HT-29 (cell line): ENCODE results near the gene WDR27. TPM values are rescaled to one million over a fixed set of nuclear protein-coding genes. Genes with fewer than 3 reads are reported as not detected.
A peak's percentile ranks its signal among the peaks of the same experiment; 100 is the strongest.
"Not testable (repeated sequence)": the region's sequence is repeated elsewhere in the genome, so short reads cannot be mapped to it uniquely, and the experiment has no call there.

Experiments used
- DNase-seq: peaks from one replicate; pipeline ENCODE4 v3.0.0-alpha.2; 2015; ENCODE audit warnings: low spot score
- total RNA-seq: library from RNA; depleted of rRNA; stranded (reverse); fragments of >200 nt; shearing (Covaris generic); gene quantifications from 2 replicates; pipeline ENCODE4 v1.2.3, GENCODE V29; 2014

WDR27 gene
- total RNA-seq, 1 experiment from 2014 or later = 44.7 TPM

DNA sequence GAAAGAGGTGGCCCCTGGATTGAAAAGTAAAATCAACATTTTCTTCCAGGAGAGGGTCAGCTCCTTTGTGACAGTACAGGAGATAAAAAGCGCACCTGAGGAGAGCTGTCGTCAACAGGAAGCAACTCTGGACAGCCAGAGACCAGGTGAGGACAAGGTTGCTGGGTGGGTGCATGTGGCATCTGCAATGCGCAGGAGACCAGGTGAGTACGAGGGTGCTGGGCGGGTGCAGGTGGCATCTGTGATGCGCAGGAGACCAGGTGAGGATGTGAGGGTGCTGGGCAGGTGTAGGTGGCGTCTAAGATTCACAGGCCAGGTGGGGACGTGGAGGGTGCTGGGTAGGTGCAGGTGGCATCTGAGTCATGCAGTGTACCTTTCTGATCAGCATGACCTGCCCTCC, 38.4 kb downstream of the WDR27 start:
- DNase-seq = no peak

DNA sequence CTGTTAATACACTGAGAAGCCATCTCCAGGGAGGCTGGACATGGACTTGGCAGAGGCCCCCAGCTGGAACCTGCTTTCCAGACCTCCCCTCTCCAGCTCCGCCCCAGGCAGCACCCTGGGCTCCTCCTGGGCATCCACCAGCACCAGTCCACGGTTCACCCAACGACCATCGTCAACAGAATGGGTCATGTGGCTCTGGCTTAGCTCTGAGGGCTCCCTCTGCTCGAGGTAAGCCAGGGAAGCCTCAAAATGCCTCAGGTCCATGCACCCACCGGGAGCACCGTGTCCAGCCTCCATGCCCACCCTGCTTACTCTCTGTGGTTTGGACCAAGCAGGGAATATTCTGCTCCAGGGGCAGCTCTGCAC, 40.5 kb downstream of the WDR27 start:
- no peak for DNase-seq

DNA sequence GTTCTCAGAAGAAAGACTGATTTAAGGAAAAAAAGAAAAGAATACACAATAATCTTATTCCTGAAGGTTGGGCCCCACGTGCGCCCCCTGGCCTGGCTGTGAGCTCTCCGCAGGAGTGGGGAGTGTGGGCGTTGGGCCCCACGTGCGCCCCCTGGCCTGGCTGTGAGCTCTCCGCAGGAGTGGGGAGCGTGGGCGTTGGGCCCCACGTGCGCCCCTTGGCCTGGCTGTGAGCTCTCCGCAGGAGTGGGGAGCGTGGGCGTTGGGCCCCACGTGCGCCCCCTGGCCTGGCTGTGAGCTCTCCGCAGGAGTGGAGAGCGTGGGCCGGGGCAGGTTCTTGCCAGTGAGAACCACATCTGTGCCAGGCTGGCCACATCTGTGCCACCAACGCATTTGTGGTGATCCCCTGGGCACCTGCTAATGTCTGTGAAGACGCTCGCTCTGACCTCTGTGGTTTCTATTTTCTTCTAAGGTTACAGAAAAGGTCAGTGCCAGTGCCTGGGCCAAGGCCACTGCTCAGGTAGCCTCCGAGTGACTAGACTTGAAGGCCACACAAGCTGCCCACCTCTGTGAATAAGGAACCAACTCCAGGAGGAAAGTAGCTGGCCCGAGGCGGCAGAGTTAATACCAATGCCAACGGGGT, 41.0 kb downstream of the WDR27 start:
- DNase-seq = no peak

DNA sequence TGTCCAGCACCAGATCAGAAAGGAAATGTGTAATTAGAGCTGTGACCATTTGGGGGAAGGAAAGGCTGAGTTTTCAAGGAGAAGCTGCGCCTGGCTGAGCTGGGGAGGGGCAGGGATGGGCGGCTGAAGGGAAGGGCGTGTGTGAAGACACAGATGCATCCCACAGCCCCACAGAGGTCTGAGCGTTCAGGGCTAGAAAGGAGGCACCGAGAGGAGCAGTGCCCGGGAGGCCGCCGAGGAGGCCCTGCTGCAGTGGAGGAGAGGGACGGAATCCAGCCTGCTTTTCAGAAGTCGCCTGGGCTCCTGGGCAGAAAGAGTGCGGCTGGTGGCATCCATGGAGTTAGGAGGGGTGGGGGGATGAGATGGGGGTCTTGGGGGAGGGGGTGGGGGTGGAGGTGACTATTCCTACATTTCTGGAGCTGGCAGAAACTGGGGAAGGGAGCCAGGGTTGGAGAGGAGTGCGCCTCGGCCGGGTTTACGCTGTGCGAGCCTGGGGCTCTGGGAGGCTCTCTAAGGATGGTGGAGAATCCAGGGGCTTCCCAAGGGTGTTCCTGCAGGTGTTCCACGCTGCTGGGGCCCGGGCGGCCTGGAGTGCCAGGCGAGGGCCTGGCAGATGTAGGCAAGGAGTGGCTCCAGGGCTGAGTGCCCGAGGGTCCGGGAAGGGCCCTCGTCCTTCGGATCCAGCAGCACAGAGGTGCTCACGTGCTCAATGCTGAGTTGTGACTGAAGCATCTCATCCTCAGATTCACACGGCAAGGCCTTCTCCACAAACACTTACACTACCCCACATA, 41.8 kb downstream of the WDR27 start:
- no peak for DNase-seq

DNA sequence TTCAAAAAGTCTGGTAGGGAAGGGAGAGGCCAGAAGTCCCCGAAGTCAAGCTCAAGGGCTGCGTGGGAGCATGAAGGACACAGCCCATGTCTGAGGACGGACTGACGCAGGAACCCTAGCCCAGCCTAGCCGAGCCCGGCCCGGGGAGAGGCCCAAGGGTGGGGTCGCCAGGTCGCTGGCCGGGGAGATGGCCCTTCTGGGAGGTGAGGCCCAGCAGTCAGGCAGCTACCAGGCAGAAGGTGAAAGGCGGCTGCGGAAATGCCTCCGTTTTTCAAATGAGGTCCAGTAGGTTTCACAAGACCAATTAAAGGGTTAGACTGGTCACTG, 44.6 kb downstream of the WDR27 start:
- DNase-seq = no peak

DNA sequence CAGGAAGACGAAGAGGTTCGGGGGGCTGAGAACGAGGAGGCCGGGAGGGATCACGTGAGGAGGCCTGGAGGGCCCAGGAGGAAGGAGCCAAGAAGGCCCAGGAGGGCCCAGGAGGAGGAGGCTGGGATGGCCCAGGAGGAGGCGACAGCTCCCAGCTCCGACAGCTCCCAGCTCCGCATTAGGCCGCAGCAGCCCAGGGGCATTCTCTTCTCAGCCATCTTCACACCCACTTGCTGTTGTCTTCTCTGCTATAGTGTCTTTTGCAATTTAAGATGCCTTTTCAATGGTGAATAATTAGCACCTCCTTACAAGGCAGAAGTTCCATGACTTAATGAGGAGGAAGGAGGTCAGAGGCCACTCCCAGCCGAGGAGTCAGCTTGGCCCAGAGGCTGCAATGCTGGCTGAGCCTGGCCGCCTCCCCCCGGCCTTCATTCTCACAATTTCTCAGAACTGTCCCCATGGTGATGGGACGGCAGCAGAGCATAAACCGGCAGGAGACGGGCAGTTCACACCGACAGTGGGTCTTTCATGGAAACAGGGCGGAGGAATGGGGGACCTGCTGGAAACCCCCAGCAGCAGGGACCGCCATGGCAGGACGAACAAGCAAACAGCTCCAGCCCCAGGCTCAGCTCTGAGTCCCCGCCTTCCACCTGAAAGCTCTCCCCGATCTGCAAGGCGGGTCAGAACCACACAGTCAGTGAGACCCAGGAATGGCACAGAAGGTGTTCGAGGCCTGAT, 45.1 kb downstream of the WDR27 start:
- DNase-seq = no peak

DNA sequence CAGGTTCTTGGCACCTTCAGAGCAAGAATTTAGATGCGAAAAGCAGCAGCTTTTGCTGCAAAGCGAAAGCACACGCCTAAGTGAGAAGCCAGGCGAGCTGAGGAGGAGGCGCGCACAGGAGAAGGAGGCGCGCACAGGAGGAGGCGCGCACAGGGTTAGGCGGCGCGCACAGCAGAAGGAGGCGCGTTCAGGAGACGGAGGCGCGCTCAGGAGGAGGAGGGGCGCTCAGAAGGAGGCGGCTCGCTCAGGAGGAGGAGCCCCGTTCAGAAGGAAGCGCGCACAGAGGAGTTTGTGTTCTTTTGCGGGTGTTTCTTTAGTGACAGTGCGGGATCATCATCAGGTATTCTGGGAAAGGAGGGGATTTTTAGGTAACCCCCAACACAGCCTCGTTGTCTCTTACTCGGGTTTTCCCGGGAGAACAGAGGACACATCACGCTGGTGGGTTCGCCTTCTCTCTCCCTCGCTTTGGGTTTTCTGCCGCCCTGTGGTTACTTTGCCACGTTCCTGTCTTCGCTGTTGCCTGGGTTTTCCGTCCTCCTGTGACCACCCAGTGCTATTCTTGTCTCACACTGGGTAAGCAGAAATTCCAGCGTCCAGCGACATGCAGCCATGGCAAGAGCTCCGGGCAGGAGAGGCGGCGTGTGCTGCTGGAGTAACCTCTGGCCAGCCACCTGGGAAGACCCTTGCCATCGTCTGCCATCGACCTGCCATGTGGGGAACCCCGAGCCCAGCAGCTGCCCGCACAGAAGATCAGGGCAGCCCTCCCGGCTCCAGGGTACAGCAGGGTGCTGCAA, 47.0 kb downstream of the WDR27 start:
- peak; percentile 43 for DNase-seq

DNA sequence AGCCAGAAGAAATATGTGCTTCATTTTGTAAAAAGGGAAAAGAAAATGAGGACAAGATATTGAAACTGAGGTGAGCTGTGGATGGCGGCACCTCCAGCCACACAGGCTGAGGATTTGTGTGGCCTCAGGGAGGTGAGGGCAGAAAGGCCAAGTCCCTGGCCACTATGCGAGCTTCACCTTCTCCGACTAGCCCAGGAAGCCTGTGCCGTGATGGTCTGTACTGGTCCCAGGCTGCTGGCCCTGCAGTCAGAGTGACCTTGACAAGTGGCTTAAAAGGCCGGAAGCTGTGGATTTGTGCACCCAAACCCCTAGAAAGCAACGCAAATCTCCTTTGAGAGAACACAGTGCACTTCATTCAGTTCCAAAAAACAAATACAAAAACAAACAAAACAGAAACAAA, 48.1 kb downstream of the WDR27 start:
- DNase-seq = no peak

DNA sequence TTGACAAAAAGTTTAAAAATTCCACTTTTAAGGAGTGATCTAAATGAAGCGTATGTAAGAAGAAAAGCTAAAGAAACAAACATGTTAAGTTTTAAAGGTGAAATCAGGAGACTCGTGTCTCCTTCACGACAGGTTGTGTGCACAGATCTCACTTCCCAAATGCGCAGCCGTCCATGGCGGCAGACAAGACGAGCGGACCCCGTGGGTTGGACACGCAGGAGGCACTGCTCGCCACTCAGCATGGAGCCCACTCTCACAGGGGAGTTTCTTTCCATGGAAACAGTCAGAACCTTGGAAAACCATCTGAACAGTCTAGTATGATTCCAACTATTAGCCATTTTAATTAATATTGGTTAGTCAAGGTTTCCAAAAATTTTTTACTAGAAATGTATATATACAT, 48.9 kb downstream of the WDR27 start:
- no peak for DNase-seq

DNA sequence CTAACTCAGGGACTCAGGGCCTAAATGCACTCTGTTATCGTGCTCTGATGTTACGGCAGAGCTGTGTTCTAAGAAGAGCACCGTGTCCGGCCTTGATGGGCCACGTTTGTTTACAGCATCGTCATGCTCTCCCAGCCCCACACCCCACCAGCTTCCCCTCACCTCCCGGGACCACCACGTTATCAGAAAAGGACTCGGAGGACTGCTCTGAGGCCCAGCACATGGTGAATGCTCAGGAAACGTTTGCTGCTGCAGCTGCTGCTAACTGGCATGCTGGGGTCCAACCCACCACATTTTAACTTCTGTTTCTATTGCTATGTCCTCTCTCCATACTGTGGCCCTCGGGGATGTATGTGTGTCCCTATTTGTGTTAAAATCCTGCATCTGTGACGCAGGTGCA, 50.3 kb downstream of the WDR27 start:
- DNase-seq = no peak

DNA sequence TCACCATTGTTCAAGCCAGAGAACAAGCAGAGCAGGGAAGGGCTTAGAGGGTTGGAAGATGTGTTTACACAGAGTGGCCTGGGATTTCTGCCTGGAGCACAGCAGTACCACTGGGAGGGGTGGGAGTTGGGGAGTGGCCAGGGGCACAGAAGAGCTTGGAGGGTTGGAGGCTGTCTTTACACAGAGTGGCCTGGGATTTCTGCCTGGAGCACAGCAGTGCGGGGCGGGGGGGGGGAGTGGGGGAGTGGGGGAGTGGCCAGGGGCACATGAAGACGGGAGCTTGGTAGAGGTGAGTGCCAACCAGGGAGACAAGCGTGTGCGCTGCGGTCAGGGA, 50.9 kb downstream of the WDR27 start:
- DNase-seq = no peak

DNA sequence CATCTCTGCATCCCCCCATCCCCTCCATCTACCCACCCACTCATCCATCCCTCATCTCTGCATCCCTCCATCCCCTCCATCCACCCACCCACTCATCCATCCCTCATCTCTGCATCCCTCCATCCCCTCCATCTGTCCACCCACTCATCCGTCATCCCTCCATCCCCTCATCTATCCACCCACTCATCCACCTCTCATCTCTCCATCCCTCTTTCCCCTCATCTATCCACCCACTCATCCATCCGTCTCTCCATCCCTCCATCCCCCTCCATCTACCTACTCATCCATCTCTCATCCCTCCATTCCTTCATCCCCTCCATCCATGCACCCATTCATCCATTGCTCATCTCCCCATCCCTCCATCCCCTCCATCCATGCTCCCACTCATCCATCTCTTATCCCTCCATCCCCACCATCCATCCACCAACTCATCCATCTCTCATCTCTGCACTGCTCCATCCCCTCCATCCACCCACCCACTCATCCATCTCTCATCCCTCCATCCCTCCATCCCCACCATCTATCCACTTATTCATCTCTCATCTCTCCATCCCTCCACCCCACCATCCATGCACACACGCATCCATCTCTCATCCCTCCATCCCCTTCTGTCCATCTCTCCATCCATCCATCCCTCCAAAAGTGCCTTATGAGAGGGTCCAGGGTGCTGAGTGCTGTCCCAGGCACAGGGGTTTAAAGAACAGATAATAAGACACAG, 51.4 kb downstream of the WDR27 start:
- no peak for DNase-seq

DNA sequence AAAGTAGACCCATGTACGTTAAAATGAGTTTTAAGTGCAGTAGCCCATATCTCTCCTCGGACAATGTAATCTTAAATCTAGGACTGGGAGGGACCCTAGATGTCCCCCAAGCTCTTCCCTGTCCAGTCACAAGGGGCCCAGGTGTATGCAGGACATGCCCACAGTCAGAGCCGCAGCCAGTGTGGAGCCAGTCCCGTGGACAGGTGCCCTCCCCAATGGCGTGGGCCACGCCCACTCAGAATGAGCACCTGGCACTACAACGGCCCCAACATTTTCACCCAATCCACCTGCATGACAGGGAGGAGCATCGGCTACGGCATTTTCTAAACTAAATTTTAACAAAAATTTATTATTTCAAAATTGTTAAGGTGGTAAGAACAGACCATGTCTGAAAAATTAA, 53.2 kb downstream of the WDR27 start:
- no peak for DNase-seq

DNA sequence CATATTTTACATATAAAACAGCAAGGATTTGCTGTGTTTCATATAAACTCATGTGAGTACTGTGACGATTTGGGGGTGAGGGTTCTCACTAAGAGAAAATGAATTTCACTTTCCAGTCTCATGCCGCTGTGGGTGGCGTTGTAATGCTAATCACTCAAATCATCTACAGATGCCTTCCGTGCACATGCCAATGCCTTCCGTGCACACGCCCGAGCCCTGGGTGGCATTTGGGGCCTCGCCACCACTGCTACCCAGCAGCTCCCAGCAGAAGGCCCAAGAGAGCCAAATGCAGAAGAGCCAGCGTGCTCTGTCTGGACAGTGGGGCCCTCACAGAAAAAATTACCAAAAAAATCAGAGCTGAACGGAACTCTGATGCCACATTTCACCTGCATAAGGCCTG, 53.7 kb downstream of the WDR27 start:
- DNase-seq = no peak

DNA sequence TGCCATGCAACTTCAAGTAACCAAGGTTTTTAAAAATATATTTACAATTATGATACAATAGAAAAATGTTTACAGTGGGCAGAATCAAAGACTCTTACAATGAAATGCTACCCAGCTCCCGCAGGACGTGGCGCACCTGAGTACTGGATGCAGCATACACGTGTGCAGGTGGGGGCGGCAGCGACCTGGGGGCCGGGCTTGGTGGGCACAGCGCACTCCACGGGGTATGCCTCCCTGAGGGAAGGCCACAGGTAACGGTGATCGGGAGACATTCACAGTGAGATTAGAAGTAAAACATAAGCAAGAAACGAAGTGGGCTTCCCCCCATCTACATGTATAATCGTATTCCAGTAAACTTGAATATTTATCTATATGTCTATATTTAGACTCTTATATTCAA, 54.2 kb downstream of the WDR27 start:
- no peak for DNase-seq

DNA sequence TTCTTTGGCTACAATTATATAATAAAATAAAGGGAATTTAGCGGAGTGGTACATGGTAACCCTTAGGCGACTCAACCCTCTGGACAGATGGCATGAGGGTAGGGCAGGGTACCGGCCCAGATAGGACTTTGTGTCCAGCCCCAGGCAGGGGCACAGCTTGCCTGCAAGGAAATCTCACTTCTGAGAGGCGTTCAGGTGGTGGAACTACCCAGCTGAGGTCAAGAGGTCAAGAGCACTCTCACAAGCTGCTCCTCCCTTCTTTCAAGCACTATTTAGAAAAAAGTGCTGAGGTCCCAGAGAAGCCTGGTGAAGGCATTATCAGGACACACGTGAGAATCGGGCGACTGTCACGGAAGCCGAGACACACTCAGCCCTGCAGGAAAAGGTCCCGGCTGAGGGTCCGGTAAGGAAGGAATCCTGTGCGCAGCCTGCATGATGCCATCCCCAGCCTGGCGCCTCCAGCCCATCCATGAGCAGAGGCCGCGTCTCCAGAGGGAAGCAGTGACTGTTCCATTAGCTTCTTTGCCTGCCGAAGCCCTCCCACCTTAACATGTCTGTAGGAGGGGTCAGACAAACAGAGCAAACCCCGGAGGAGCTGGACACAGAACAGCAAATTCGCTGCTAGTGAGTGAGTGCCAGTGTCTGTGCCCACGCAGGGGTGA, 54.8 kb downstream of the WDR27 start:
- no peak for DNase-seq

DNA sequence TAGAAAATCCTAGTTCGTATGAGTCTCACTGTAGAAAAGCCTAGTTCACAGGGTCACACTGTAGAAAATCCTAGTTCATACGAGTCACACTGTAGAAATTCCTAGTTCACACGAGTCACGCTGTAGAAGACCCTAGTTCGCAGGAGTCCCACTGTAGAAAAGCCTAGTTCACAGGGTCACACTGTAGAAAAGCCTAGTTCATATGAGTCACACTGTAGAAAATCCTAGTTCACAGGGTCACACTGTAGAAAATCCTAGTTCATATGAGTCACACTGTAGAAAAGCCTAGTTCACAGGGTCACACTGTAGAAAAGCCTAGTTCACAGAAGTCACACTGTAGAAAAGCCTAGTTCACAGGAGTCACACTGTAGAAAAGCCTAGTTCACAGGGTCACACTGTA, 56.4 kb downstream of the WDR27 start:
- DNase-seq = not testable (repeated sequence)

DNA sequence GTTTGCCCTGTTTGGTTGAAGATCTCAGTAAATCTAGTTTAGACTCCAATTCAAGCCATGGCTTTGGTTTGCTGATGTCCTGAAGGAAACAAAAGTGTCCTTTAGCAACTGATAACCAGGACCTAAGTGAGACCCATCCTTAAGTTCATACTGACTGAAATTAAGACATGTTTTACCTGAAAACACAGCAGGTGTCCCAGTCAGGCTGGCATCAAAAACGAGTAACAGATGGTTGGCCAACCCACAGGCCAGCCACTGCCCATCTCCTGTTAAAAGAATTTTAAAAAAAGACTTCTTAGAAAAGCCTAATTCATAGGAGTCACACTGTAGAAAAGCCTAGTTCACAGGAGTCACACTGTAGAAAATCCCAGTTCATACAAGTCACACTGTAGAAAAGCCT, 58.3 kb downstream of the WDR27 start:
- no peak for DNase-seq

DNA sequence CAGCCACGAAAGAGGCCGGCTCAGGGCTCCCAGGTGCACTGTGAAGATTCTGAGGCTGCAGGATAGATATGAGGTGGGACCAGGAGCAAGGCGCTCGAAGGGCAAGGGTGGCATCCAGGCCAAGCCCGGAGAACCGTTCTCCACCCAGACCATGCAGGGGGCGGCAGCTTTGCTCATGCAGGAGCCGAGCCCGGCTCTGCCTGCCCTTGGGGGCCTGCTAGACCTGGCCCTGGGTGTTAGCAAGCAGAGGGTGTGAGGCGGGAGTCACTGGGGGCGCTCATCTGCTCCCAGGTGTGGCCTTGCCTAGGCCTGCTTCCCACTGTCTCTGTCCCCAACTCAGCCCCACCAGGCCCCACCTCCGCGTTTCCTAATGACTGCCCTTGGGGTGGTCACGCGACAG, 59.4 kb downstream of the WDR27 start:
- no peak for DNase-seq

DNA sequence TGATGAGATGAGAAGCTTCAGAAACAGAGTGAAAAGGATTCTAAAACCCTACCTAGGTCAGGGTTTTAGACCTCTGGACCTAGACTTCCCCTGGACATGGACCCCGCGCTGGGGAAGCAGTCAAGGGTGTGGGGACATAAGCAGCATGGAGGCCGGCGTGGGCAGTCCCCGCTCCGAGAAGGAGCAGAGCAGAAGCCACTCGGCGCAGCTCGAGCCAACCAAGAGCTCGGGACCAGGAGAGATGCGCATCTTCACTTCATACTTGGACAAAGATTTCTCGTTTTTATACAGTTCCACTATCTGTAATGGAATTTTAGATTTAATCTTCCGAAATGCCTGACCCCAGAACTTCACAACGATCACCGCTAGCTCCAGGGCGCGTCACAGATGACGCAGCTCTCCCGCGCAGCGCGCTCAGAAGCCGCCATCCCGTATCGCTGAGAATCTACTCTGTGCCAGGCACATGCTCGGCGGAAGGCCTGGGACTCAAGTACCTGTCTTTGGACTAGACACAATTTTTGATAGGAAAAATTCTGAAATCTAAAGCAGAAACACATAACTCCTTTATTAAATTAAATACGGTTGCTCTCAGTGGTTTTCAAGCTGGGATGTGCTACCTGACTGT, 60.3 kb downstream of the WDR27 start:
- DNase-seq = no peak

DNA sequence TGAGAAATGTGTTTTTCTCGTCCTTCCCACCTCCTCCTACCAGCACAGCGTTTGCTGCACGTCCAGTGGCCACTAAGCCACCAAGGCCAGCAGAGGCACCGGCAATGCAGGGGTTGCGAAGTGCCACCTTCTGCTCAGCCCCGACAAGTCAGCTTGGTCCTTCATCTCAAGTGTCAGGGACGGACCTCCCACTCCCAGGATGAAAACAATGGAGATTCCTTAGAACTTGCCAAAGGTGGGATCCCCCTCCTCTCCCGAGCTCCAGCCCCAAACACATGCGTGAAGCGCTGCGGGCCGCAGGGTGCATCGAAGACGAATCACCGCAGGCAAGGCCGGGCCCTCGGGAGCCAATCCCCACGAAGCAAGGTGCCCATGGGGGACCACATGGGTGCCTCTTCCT, 60.8 kb downstream of the WDR27 start:
- no peak for DNase-seq
